Mesenchymal stem cell (in vitro differentiated cells and primary cell): ENCODE results near the gene CAPN9.

Experiments
- DNase-seq: peaks from one replicate; pipeline ENCODE4 v3.0.0-alpha.2; 2013
- H2AFZ ChIP-seq: one replicate; pipeline ENCODE4 v1.6.1; 2013; ENCODE audit warnings: low read depth, mild to moderate bottlenecking, control low read depth, inconsistent platforms, low read length, moderate library complexity
- H2AK5ac ChIP-seq: 2 replicates; pipeline ENCODE4 v1.6.1; 2013; ENCODE audit warnings: low read length, moderate library complexity, mild to moderate bottlenecking, inconsistent platforms; ENCODE audit not compliant: severe bottlenecking
- H2BK120ac ChIP-seq: one replicate; pipeline ENCODE4 v1.6.1; 2013; ENCODE audit warnings: low read depth, mild to moderate bottlenecking, inconsistent platforms, low read length, moderate library complexity
- H2BK12ac ChIP-seq, 2 experiments: one replicate each; pipeline ENCODE4 v1.6.1; 2013; ENCODE audit warnings: inconsistent platforms in 2 of 2, low read length in 2 of 2, mild to moderate bottlenecking in 2 of 2, moderate library complexity in 2 of 2, control low read depth in 1 of 2
- H2BK15ac ChIP-seq: one replicate; pipeline ENCODE4 v1.6.1; 2013; ENCODE audit warnings: mild to moderate bottlenecking, low read depth, inconsistent platforms; ENCODE audit not compliant: poor library complexity, severe bottlenecking
- H2BK5ac ChIP-seq: 2 replicates; pipeline ENCODE4 v1.6.1; 2013; ENCODE audit warnings: low read depth, mild to moderate bottlenecking, low read length, control low read depth, inconsistent platforms; ENCODE audit not compliant: poor library complexity, severe bottlenecking
- H3K14ac ChIP-seq, 2 experiments: one replicate each; pipeline ENCODE4 v1.6.1; 2013; ENCODE audit warnings: inconsistent platforms in 2 of 2, low read length in 2 of 2, control low read depth in 1 of 2, mild to moderate bottlenecking in 1 of 2, moderate library complexity in 1 of 2
- H3K18ac ChIP-seq, 2 experiments: one replicate each; pipeline ENCODE4 v1.6.1; 2013; ENCODE audit warnings: inconsistent platforms in 2 of 2, low read length in 2 of 2, control low read depth in 1 of 2, low read depth in 1 of 2, mild to moderate bottlenecking in 1 of 2
- H3K23ac ChIP-seq, 2 experiments: one replicate each; pipeline ENCODE4 v1.6.1; 2013; ENCODE audit warnings: inconsistent platforms in 2 of 2, low read length in 2 of 2, mild to moderate bottlenecking in 2 of 2, moderate library complexity in 2 of 2, control low read depth in 1 of 2
- H3K27ac ChIP-seq: 2 replicates; pipeline ENCODE4 v1.5.1; 2013; ENCODE audit warnings: mild to moderate bottlenecking, moderate library complexity, low read length, control low read depth, inconsistent platforms; ENCODE audit not compliant: poor library complexity, severe bottlenecking
- H3K27me3 ChIP-seq, 2 experiments: 2 replicates each; pipeline versions ENCODE4 v1.6.1 to v1.7.0; 2013; ENCODE audit warnings: low read length in 2 of 2, mild to moderate bottlenecking in 2 of 2, moderate library complexity in 2 of 2, control low read depth in 1 of 2, inconsistent platforms in 1 of 2; ENCODE audit not compliant: control insufficient read depth in 1 of 2, insufficient read depth in 1 of 2
- H3K36me3 ChIP-seq, 2 experiments: 2 replicates each; pipeline versions ENCODE4 v1.6.1 to v1.7.0; 2013; ENCODE audit warnings: low read length in 2 of 2, control low read depth in 1 of 2, inconsistent platforms in 1 of 2, low read depth in 1 of 2, mild to moderate bottlenecking in 1 of 2; ENCODE audit not compliant: insufficient read depth in 2 of 2, control insufficient read depth in 1 of 2
- H3K4ac ChIP-seq, 2 experiments: one replicate each; pipeline ENCODE4 v1.6.1; 2013; ENCODE audit warnings: inconsistent platforms in 2 of 2, low read length in 2 of 2, mild to moderate bottlenecking in 2 of 2, moderate library complexity in 2 of 2, control low read depth in 1 of 2, low read depth in 1 of 2
- H3K4me1 ChIP-seq: 2 replicates; pipeline ENCODE4 v1.6.1; 2013; ENCODE audit warnings: low read depth, low read length, control low read depth; ENCODE audit not compliant: control insufficient read depth, insufficient read depth
- H3K4me2 ChIP-seq: 2 replicates; pipeline ENCODE4 v1.6.1; 2013; ENCODE audit warnings: low read length, mild to moderate bottlenecking, inconsistent platforms; ENCODE audit not compliant: poor library complexity, severe bottlenecking
- H3K4me3 ChIP-seq, 2 experiments: 2 replicates each; pipeline versions ENCODE4 v1.5.1 to v1.7.0; 2013; ENCODE audit warnings: low read length in 2 of 2, mild to moderate bottlenecking in 2 of 2, control low read depth in 1 of 2, low read depth in 1 of 2; ENCODE audit not compliant: insufficient read depth in 1 of 2
- H3K79me1 ChIP-seq: replicated peaks from 2 replicates; pipeline ENCODE4 v1.6.1; 2013; ENCODE audit warnings: mild to moderate bottlenecking, control low read depth, low read length, inconsistent platforms; ENCODE audit not compliant: poor library complexity, severe bottlenecking
- H3K9ac ChIP-seq: 2 replicates; pipeline ENCODE4 v1.7.0; 2013; ENCODE audit warnings: mild to moderate bottlenecking, low read length, moderate library complexity
- H3K9me3 ChIP-seq: 2 replicates; pipeline ENCODE4 v1.7.0; 2013; ENCODE audit warnings: mild to moderate bottlenecking, low read length; ENCODE audit not compliant: control insufficient read depth
- H4K8ac ChIP-seq: one replicate; pipeline ENCODE4 v1.6.1; 2013; ENCODE audit warnings: inconsistent platforms, mild to moderate bottlenecking, low read length, moderate library complexity
- H4K91ac ChIP-seq: one replicate; pipeline ENCODE4 v1.6.1; 2013; ENCODE audit warnings: mild to moderate bottlenecking, low read length, inconsistent platforms
- WGBS: methylation state at CpG from one replicate; pipeline ENCODE4 v1.1.7; 2013; ENCODE audit warnings: mixed read lengths; 5-methylcytosine and 5-hydroxymethylcytosine counted together

CAPN9 gene

DNA sequence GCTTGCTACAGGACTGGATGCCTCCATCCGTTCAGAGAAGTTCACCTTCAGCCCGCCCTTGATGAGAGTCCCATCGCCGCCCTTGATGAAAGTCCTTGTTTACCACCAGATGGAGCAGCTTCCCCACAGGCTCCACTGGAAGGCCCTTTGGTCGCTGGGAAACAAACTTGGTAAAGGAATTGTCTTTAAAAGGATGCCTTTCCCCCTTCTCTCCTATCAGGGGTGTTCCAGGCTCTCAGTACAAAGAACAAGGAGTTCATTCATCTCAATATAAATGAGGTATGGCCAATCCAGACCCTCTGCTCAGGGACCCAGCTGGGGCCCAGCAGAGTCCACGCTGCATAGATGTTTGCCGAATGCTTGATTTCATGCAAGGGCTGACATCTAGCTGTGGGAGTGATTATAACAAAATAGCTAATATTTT is 50.8 kb downstream of the CAPN9 start:
- H2BK120ac ChIP-seq: no peak overlapping the region
- no peak overlapping the region for H2BK15ac ChIP-seq
- no peak overlapping the region for H2AFZ ChIP-seq
- no peak overlapping the region for H3K18ac ChIP-seq
- peaks cover 0 to 3% of the 10 kb centered on the region in 2 experiments for H3K27me3 ChIP-seq
- H2AK5ac ChIP-seq: no peak overlapping the region
- H4K8ac ChIP-seq: no peak overlapping the region
- no peak overlapping the region for H3K4ac ChIP-seq
- no peak overlapping the region for H3K4me2 ChIP-seq
- no peak overlapping the region for H2BK5ac ChIP-seq
- no peaks in the 10 kb centered on the region for H3K9me3 ChIP-seq
- no peaks in the 10 kb centered on the region for H3K79me1 ChIP-seq
- no peak overlapping the region for H4K91ac ChIP-seq
- no peak overlapping the region for H3K4me3 ChIP-seq
- no peak overlapping the region for H3K27ac ChIP-seq
- H3K14ac ChIP-seq: no peak overlapping the region
- H3K36me3 ChIP-seq: no peaks in the 10 kb centered on the region
- DNase-seq: peak; percentile 75
- H3K9ac ChIP-seq: no peak overlapping the region
- no peaks in the 10 kb centered on the region for H3K4me1 ChIP-seq
- 14% methylated on average over 6 of the region's 7 CpGs for WGBS
- H3K23ac ChIP-seq: no peak overlapping the region
- no peak overlapping the region for H2BK12ac ChIP-seq

GRCh38 chr1:230798491-230798890 is 51.3 kb downstream of the CAPN9 start:
- Histone ChIP-seq H3K18ac (no peak overlapping the region), H2BK12ac (peak overlapping the region in 1 of 2 experiments; percentile 2)

GRCh38 chr1:230800891-230801840 is 54.0 kb downstream of the CAPN9 start:
- no peak overlapping the region for H4K91ac ChIP-seq
- no peak overlapping the region for H3K23ac ChIP-seq
- H3K4me3 ChIP-seq: no peak overlapping the region
- no peak overlapping the region for H2BK15ac ChIP-seq
- H3K9me3 ChIP-seq: no peaks in the 10 kb centered on the region
- 89% methylated on average over 9 of the region's 9 CpGs for WGBS
- H2BK12ac ChIP-seq: no peak overlapping the region
- no peak overlapping the region for H3K9ac ChIP-seq
- no peak overlapping the region for H3K4ac ChIP-seq
- H3K4me2 ChIP-seq: no peak overlapping the region
- H3K14ac ChIP-seq: no peak overlapping the region
- H3K18ac ChIP-seq: no peak overlapping the region
- no peak for DNase-seq
- H3K27me3 ChIP-seq: peaks cover 0 to 3% of the 10 kb centered on the region in 2 experiments
- H2BK5ac ChIP-seq: no peak overlapping the region
- H2AK5ac ChIP-seq: no peak overlapping the region
- no peak overlapping the region for H2AFZ ChIP-seq
- H2BK120ac ChIP-seq: no peak overlapping the region
- no peaks in the 10 kb centered on the region for H3K79me1 ChIP-seq
- no peaks in the 10 kb centered on the region for H3K4me1 ChIP-seq
- H4K8ac ChIP-seq: no peak overlapping the region
- H3K36me3 ChIP-seq: no peaks in the 10 kb centered on the region
- H3K27ac ChIP-seq: no peak overlapping the region

More at GRCh38 chr1:230798491-230798890, 51.3 kb downstream of the CAPN9 start:
- 97% methylated on average over 3 of the region's 5 CpGs for WGBS
- Histone ChIP-seq H4K91ac (no peak overlapping the region), H2BK15ac (no peak overlapping the region), H3K27ac (no peak overlapping the region), H3K9me3 (no peaks in the 10 kb centered on the region), H3K27me3 (peaks cover 0 to 3% of the 10 kb centered on the region in 2 experiments), H2BK120ac (no peak overlapping the region), H4K8ac (no peak overlapping the region), H3K23ac (no peak overlapping the region), H3K14ac (no peak overlapping the region), H2AK5ac (peak overlapping the region; percentile 13), H2AFZ (no peak overlapping the region), H3K4ac (no peak overlapping the region), H3K4me2 (no peak overlapping the region), H3K4me1 (no peaks in the 10 kb centered on the region), H3K4me3 (no peak overlapping the region), H3K9ac (no peak overlapping the region), H3K79me1 (no peaks in the 10 kb centered on the region), H2BK5ac (no peak overlapping the region), H3K36me3 (no peaks in the 10 kb centered on the region)
- DNase-seq: no peak

- no peaks in the 10 kb centered on the region for H3K27me3 ChIP-seq
- H2BK120ac ChIP-seq: no peak overlapping the region
- H3K4ac ChIP-seq: no peak overlapping the region
- H2BK15ac ChIP-seq: no peak overlapping the region
- H2AK5ac ChIP-seq: no peak overlapping the region
- H3K9me3 ChIP-seq: no peaks in the 10 kb centered on the region
- H4K8ac ChIP-seq: no peak overlapping the region
- no peak overlapping the region for H2AFZ ChIP-seq
- H3K18ac ChIP-seq: no peak overlapping the region
- 89% methylated on average over 2 of the region's 2 CpGs for WGBS
- no peak overlapping the region for H3K14ac ChIP-seq
- H3K4me1 ChIP-seq: no peaks in the 10 kb centered on the region
- no peak overlapping the region for H3K9ac ChIP-seq
- no peak overlapping the region for H2BK12ac ChIP-seq
- no peak overlapping the region for H3K27ac ChIP-seq
- H3K79me1 ChIP-seq: no peaks in the 10 kb centered on the region
- H3K23ac ChIP-seq: no peak overlapping the region
- H3K4me2 ChIP-seq: no peak overlapping the region
- no peak overlapping the region for H4K91ac ChIP-seq
- DNase-seq: no peak
- H2BK5ac ChIP-seq: no peak overlapping the region
- no peaks in the 10 kb centered on the region for H3K36me3 ChIP-seq
- no peak overlapping the region for H3K4me3 ChIP-seq
Observed at GRCh38 chr1:230804396-230804795, 57.2 kb downstream of the CAPN9 start.
